Measurements from ENCODE around the gene PRCD.
A peak's percentile ranks its signal among the peaks of the same experiment; 100 is the strongest.

The PRCD gene

DNA sequence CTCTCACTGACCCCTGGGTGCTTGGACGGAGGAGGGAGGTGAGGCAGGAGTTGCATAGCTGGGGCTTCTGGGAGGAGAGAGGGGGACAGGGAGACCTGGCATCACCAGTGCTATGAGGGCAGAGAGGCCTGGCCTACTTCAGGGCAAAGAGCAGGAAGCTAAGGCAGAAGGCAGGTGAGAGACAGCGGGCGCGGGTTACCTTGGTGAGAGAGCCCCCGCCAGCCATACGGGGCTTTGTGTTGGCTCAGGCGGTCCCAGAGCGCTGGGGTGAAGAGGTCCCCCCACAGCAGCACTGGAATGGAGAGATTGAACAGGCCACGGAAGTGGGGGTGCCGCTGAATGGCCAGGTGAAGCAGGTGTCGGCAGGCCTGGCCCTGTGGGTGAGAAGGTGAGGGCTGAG is 34.3 kb downstream of the PRCD start:
- no peak for DNase-seq

DNA sequence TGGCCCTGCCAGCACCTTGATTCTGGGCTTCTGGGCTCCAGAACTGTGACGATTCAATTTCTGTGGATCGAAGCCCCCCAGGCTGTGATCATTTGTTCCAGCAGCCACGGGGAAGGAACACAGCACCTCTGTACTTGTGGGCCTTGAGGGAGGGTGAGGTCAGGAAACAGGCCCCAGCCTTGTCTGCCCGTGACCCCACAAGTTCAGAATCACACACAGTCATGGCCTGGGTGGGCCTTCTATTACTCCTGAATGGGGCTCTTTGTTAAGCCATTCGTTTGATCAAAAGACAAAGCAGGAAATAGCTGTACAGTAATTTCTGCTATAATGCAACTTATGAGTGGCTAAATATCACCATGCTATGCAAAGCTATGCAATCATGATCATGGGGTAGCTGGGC is 35.7 kb downstream of the PRCD start:
- DNase-seq, result no peak

DNA sequence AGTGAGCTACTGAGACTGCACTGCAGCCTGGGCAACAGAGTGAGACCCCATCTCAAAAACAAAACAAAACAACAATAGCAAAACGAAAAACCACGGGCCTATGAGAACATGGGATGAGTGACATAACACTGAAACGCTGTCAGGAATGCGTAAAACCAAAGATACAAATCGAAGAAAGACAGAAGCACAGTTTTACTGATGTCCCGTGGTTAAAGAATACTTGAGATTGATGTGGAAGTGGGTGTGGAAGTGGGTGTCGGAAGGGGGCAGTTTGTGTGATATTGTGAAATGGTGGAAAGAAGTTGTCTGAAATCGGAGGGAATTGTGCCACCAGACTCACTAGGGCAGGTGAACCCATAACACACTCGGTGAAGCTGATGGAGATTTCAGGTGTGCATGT is 36.3 kb downstream of the PRCD start:
- DNase-seq, result no peak

DNA sequence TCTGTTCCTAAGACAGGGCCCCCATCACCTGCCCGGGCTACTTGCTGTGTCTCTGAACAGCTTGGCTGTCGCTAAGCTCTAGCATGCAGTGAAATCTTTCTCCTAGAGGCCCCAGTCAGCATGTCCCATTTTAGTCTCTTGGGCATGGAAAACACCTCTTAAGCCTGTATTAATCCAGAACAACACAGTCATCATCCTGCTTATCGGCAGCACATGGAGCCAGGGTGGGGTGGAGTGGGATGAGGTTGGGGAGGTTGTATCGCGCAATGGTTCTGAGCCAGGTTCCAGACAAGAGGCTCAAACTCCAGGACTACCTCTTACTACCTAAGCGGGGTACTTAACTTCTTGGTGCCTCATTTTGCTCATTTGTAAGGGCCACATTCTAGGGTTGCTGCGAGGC is 38.0 kb downstream of the PRCD start:
- no peak for DNase-seq

DNA sequence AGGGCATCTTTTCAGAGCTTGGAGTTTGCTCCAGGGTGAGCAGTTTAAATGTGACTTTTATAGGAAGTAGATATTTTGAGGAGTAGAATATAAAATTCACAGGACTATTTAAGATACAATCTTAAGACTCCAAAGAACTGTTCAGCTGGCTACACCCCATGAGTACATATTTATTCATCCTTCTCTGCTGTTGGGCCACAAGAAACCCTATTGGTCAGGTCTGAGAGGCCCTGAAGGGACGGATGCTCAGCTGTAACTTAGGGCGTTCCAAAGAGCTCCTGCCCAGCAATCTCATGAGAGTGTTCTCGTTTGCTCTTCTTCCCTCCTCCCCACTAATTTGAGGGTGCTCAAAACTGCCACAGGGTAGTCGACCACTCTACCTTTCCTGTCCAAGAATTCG is 38.5 kb downstream of the PRCD start:
- DNase-seq, result no peak

DNA sequence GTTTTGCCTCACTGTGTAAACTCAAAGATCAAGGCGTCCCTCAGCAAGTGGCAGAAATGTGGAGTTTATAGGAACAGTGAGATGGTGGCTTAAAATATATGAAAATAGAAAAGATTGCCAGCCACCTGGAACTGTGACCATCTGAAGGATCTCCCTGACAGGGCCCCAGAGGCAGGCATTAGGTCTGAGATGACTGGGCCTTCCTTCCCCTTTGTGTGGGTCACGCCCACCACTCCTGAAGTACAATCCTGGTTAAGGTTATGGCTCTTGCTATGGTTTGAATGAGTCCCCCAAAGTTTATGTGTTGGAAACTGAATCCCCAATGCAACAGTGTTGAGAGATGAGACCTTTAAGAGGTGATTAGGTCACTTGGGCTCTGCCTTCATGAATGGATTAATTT is 39.4 kb downstream of the PRCD start:
- DNase-seq, result no peak

DNA sequence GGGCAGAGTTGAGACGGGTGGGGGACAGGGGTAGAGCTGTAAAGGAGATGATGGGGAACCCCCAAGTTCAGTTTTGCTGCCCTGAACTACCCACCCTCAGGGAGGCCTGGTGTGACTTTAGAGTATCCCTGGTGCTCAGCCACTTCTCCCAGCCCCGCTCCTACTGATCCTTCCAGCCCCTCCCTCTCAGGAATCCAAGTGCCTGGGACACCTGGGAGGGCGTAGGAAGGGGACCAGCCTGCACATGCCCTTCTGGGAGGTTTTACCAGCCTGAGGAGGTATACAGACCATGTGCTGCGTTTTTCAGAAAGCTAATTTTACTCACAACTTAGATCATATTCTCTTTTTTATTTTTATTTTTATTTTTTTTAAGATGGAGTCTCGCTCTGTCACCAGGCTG is 41.7 kb downstream of the PRCD start:
- no peak for DNase-seq

DNA sequence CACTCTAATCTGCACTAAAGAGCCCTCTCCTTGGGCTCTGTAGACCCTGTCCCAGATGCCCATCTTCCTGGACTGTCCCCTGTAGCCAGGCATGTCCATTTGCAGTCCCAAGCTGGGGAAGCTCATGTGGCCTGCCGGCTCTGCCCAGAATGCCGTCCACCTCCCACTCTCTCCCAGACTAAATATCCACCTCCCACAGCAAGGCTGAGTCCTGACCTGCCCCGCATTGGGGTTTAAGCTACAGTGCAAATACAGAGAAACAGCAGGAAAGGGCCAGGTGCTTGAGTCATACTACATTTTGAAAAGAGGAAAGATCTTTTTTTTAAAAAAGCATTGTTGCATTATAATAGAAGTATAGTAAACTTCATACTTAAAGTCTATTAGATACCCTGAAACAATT is 42.8 kb downstream of the PRCD start:
- DNase-seq, result no peak

DNA sequence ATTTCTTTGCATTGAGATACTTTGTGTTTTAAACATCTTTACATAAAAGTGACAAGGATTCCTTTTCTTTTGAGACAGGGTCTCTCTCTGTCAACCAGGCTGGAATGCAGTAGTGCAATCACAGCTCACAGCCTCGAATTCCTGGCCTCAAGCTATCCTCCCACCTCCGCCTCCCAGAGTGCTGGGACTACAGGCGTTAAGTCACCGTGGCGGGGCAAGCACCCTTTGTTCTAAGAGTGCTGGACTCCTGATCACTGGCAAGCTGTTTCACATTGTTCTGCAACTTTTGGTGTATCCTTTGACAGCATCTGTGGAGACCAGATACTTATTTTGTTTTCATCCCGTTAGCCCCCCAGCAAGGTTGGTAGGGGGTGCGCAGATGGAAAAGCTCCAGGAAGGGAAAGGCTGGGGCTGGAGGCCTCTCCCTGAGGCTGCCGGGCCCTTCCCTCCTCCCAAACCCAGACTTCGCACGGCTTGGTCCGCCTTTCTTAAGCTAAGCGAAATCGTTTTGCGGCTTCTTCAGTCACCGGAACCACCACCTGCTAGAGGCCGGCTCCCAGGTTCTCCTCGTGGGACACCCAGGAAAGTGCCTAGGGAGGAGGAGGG is 44.7 kb downstream of the PRCD start:
- DNase-seq, result peak; percentile 72

DNA sequence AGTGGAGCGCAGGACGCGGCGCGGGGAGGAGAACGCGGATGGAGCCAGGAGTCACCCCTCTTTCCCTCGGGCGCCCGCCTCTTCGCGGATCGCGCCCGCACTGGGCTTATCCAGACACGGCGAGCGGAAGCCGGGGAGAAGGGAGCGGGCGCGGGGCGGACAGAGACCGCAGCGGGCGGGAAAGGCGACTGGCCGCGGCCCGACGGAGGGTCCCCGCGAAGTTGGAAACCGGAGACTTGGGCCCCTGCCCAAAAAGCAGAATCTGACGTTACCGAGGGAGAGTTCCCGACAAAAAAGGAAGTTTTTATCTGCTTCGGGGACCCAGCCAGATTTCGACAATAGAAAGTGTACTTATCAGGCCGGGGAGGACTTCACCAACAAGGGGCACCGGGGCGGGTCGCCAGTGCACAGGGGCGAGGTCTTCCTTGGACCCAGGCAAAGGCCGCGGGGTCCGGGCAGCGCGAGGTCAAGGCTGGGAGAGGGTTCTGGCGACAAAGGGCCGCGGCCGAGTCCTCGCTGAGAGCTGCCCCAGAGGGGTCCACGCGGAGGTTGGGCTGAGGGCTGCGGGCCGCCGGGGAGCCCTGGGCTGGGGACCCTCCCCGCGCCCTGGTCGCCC is 45.3 kb downstream of the PRCD start:
- no peak for DNase-seq

DNA sequence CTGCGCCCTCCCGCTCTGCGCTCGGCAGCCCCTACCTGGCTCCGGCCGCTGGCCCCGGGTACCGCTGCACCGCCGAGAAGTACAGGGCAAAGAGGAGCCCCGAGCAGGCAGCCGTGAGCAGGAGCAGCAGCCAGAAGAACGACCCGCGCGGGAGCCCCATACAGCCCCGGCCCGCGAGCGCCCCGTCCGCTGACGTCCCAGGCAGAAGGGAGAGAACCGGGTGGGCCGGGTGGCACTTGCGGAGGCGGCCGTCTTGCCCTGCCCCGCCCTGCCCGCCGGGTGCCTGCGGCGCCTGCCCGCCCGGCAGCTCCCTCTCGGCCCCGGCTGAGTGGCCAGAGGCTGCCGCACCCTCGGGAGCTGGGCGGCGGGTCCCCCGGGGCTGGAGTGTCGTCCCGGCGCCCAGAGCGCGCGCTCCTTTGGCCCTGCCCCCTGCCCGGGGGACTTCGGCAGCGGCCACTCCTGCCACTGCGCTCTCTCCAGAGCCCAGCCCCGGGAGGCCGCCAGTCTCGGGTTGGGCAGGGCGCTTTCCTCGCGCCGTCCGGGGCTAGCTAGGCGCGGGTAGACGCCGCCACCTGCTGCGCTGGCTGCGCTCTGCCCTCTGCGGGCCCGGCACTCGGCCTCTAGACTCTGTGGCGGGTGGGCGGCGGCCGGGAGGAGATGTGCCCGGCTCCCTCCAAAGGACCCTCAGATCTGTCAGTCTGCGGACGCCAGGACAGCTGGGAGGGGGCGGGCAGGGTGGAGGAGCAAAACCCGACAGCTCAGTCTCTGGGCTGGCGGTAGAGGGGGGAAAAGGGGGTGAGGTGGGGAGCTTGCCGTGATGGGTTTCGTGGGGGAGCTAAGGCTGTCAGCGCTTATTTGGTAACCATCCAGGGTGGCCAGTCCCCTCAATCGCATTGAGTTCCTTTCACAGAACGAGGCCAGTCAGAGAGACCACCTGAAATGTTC is 46.1 kb downstream of the PRCD start, which contains the start of gene ST6GALNAC2:
ST6GALNAC2 (minus strand) TSS at position 212 of the 945 bp plus-strand sequence; CDS start at position 160, 52 bp downstream.
- DNase-seq, result peak; percentile 70

DNA sequence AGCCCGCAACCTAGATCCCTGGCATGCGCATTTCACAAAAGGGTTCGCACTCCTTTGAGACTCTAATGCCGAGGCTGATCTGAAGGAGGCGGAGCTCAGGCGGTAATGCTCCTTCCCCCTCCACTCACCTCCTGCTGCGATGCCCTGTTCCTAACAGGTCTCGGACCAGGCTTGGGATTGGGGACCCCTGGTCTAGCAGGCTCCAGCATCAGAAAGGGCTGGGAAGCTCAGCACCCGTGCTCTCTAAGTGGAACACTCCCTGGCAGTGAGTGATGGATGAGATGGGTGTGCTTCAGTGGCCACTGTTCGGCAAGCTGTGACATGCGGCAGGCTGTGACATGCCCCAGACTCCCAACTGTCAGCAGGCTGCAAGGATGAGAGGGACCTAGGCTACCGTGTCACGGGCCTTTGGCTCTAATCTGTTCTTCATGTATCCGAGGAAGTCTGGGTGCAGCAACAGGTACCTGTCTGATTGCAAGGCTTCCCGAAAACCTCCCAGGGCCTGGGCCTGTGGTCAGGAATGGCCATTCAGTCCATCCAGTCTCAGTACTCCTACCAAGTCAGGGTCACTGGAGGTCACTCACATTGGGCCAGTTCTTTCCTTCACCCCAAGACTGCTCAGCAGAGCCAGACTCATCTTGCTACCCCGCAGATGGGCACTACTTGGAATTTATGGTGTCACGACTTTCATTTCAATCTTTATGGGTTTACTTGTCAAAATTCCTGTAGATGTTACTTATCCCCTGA is 47.1 kb downstream of the PRCD start:
- DNase-seq, result peak; percentile 56

DNA sequence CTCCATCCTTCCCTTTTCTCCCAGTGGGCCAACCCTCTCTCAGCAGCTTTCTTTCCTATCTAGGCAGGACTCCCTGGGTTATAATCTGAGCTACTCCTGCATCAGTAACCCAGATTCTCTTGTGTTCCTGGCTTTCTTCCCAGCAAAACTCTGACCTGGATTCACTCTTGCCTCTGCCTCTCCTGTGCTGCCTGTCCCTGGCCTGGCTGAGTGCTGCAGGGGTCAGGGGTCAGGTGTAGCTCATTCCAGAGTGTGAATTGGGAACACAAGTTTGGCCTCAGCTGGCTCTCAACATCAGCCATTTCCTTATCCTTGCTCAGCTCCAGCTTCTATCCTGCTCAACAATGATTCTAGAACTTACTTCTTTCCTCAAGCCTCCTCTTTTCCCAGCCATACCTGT is 48.3 kb downstream of the PRCD start:
- no peak for DNase-seq

DNA sequence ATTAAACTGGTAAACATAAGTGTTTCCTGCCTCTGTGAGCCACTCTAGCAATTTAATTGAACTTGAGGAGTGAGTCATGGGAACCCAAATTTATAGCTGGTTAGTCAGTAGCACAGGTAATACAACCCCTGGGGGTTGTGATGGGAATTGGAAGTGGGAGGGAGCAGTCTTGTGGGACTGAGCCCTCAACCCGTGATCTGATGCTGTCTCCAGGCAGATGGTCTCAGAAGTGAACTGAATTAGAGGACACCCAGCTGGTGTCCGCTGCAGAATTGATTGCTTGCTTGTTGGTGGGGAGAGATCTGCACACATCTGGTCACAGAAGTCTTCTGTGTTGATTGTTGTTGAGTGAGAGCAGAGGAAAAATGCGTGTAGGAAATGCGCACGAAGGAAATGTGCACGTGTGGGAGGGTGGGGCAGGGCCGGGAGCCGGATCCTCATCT is 53.6 kb downstream of the PRCD start:
- DNase-seq, result peak; percentile 70

DNA sequence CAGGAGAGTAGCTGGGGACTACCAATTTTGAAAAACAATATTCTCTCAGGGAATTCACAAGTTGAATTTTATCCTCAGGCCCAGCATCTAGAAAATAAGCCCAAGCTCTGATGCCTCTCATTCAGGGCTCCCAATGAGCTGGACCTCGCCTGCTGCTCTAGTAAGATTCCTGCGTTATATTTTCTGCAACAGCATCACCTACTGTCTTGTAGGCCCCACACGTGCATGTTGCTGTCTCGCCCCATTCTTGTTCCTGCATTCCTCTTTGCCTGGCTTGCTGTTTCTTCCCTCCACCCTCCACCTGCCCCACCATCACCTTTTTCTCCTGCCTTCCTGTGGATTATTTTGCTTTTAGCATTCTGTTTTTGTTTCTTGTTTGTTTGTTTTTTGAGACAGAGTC is 54.1 kb downstream of the PRCD start:
- no peak for DNase-seq

DNA sequence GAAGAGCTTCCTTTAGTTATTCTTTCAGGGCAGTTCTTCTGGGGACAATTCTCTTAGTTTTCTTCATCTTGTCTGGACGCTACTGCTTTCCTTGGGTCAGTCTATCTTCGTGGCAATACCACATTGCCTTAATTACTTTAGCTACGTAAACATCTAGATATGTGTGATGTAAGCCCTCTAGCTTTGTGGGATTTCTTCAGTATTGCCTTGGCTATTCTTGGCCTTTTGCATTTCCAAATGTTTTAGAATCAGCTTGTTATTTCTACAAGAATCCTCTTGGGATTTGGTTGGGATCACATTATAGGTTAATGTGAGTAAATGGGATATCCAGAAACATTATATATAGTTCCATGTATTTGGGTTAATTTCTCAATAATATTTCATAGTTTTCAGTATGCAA is 54.8 kb downstream of the PRCD start:
- no peak for DNase-seq

All from eye (tissue), 1 donor.